HepG2 (cell line): ENCODE results near the gene AGXT. TPM values are rescaled to one million over a fixed set of nuclear protein-coding genes. Genes with fewer than 3 reads are reported as not detected.

Experiments
- BRF2 ChIP-seq: sonication (generic); formaldehyde crosslinking; IDR thresholded peaks from 2 replicates; pipeline ENCODE4 v1.8.1; 2022; ENCODE audit warnings: mild to moderate bottlenecking, missing genetic modification reagents
- CC2D1A ChIP-seq: sonication (generic); formaldehyde crosslinking; IDR thresholded peaks from 2 replicates; pipeline ENCODE4 v1.8.1; 2023; ENCODE audit warnings: mild to moderate bottlenecking, missing genetic modification reagents
- CREB1 ChIP-seq, 2 experiments: fragments of 450-650 bp in 1 of 2; IDR thresholded peaks; 2 replicates each; pipeline ENCODE4 v1.6.1; 2016 to 2017; ENCODE audit warnings: control low read depth in 1 of 2, mild to moderate bottlenecking in 1 of 2, missing compliant biosample characterization in 1 of 2, missing genetic modification characterization in 1 of 2
- DZIP1 ChIP-seq: sonication (generic); formaldehyde crosslinking; IDR thresholded peaks from 2 replicates; pipeline ENCODE4 v1.5.0; 2020; ENCODE audit warnings: mild to moderate bottlenecking, missing genetic modification reagents
- FOXK2 ChIP-seq: fragments of 450-650 bp; IDR thresholded peaks from 2 replicates; pipeline ENCODE4 v1.6.1; 2016
- JDP2 ChIP-seq: sonication (generic); formaldehyde crosslinking; IDR thresholded peaks from 2 replicates; pipeline ENCODE4 v1.8.1; 2022; ENCODE audit warnings: missing genetic modification reagents, borderline replicate concordance
- KLF9 ChIP-seq: IDR thresholded peaks from 2 replicates; pipeline ENCODE4 v1.6.1; 2016; ENCODE audit warnings: low read depth
- KMT2A ChIP-seq: sonication (generic); formaldehyde crosslinking; IDR thresholded peaks from 2 replicates; pipeline ENCODE4 v1.4.0; 2020; ENCODE audit warnings: missing genetic modification reagents
- PHB2 ChIP-seq: fragments of 450-650 bp; IDR thresholded peaks from 2 replicates; pipeline ENCODE4 v1.6.1; 2018; ENCODE audit not compliant: partially characterized antibody
- SNAPC5 ChIP-seq: sonication (generic); formaldehyde crosslinking; IDR thresholded peaks from 2 replicates; pipeline ENCODE4 v1.8.1; 2023; ENCODE audit warnings: mild to moderate bottlenecking, missing genetic modification reagents, borderline replicate concordance
- THAP8 ChIP-seq: sonication (generic); formaldehyde crosslinking; IDR thresholded peaks from 2 replicates; pipeline ENCODE4 v1.5.1; 2020; ENCODE audit warnings: missing genetic modification reagents, mild to moderate bottlenecking, borderline replicate concordance
- ZBTB25 ChIP-seq: IDR thresholded peaks from 2 replicates; pipeline ENCODE4 v1.6.1; 2018; ENCODE audit warnings: missing genetic modification reagents
- ZNF275 ChIP-seq: sonication (generic); formaldehyde crosslinking; IDR thresholded peaks from 2 replicates; pipeline ENCODE4 v1.8.0; 2022; ENCODE audit warnings: missing genetic modification reagents, mild to moderate bottlenecking, inconsistent platforms, borderline replicate concordance
- ZNF276 ChIP-seq: sonication (generic); formaldehyde crosslinking; IDR thresholded peaks from 2 replicates; pipeline ENCODE4 v1.4.0; 2020; ENCODE audit warnings: mild to moderate bottlenecking, low read depth, missing genetic modification reagents
- ZNF547 ChIP-seq: sonication (generic); formaldehyde crosslinking; IDR thresholded peaks from 2 replicates; pipeline ENCODE4 v1.5.1; 2020; ENCODE audit warnings: mild to moderate bottlenecking, missing genetic modification reagents
- ZNF703 ChIP-seq: sonication (generic); formaldehyde crosslinking; IDR thresholded peaks from 2 replicates; pipeline ENCODE4 v1.5.1; 2020; ENCODE audit warnings: missing genetic modification reagents, mild to moderate bottlenecking, moderate library complexity, borderline replicate concordance
- ZNF781 ChIP-seq: sonication (generic); formaldehyde crosslinking; IDR thresholded peaks from 2 replicates; pipeline ENCODE4 v1.5.1; 2020; ENCODE audit warnings: borderline replicate concordance, mild to moderate bottlenecking, missing genetic modification reagents; ENCODE audit errors: not compliant biosample characterization
- ZNF839 ChIP-seq: sonication (generic); formaldehyde crosslinking; IDR thresholded peaks from 2 replicates; pipeline ENCODE4 v1.4.0; 2020; ENCODE audit warnings: missing genetic modification reagents, mild to moderate bottlenecking, borderline replicate concordance
- polyA plus RNA-seq, 8 experiments: library from polyadenylated mRNA; depleted of rRNA in 3 of 8; stranded (reverse) in 7 of 8; unstranded in 1 of 8; fragments of >200 nt; fragmentation: Illumina TruSeq in 4 of 8; extraction: Trizol in 4 of 8; gene quantifications; 2 replicates each; pipeline versions ENCODE4 v1.2.1 to v1.2.3, GENCODE V29; 2011 to 2016; ENCODE audit warnings: low read depth in 4 of 8, missing spikeins in 1 of 8, mixed read lengths in 1 of 8; ENCODE audit not compliant: insufficient read depth in 1 of 8
- total RNA-seq, 5 experiments: library from RNA; depleted of rRNA; stranded (reverse); fragments of >200 nt; fragmentation: Illumina TruSeq; extraction: Trizol; gene quantifications; 2 replicates each; pipeline ENCODE4 v1.2.3, GENCODE V29; 2016; ENCODE audit warnings: low read depth in 1 of 5

The AGXT gene
- total and polyA plus RNA-seq, 2 of the 13 experiments (the other 11 are each of a cell fraction or from before 2014, with no cell fraction given), result 41.9 to 96.1 TPM

GRCh38 chr2:240857039-240858008, 11.3 kb upstream of the AGXT start (continued):
- peak; percentile 73; the same call in 1 of the 2 replicates for TF ChIP-seq ZNF275 (CRISPR knock-in tag)
- peak; percentile 96 for TF ChIP-seq ZNF781 (CRISPR knock-in tag)
- peak; percentile 81; the same call in 1 of the 2 replicates for TF ChIP-seq ZNF839 (CRISPR knock-in tag)
- peak; percentile 96 for TF ChIP-seq KLF9 (CRISPR knock-in tag)
- TF ChIP-seq ZBTB25 (CRISPR knock-in tag), result peak; percentile 81
- peak; percentile 97; the same call in 1 of the 2 replicates for TF ChIP-seq DZIP1 (CRISPR knock-in tag)
- TF ChIP-seq CC2D1A (CRISPR knock-in tag), result peak; percentile 59; the same call in 1 of the 2 replicates
- peak; percentile 52; the same call in 1 of the 2 replicates for TF ChIP-seq CREB1 (IDR thresholded peaks at IDR 0.05)
- no peak for TF ChIP-seq CREB1 (CRISPR knock-in tag; IDR thresholded peaks at IDR 0.05)
- TF ChIP-seq ZNF276 (CRISPR knock-in tag), result peak; percentile 91; the same call in 1 of the 2 replicates
- no peak for TF ChIP-seq PHB2
- TF ChIP-seq ZNF547 (CRISPR knock-in tag), result peak; percentile 98
- TF ChIP-seq BRF2 (CRISPR knock-in tag), result peak; percentile 80; the same call in 1 of the 2 replicates
- no peak for TF ChIP-seq FOXK2
- TF ChIP-seq JDP2, result peak; percentile 89; the same call in 1 of the 2 replicates
- no peak for TF ChIP-seq SNAPC5 (CRISPR knock-in tag)
- TF ChIP-seq THAP8 (CRISPR knock-in tag), result peak; percentile 78; the same call in 1 of the 2 replicates
- peak; percentile 79 for TF ChIP-seq KMT2A (CRISPR knock-in tag)
- peak; percentile 93; the same call in 1 of the 2 replicates for TF ChIP-seq ZNF703
